ENCODE results near the gene C12orf60.

Gene C12orf60

DNA sequence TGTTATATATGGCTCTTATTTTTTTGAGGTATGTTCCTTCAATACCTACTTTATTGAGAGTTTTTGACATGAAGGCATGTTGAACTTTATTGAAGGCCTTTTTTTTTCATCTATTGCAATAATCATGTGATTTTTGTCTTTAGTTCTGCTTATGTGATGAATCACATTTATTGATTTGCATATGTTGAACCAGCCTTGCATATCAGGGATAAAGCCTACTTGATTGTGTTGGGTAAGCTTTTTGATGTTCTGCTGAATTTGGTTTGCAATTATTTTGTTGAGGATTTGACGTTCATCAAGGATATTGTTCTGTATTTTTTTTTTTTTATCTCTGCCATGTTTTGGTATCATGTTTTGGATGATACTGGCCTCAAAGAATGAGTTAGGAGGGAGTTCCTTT is 55.0 kb downstream of the C12orf60 start:
- H3K36me3 ChIP-seq (ENCODE audit: insufficient read depth, insufficient read length, low read length): no peaks in the 10 kb centered on the region
- H3K9me3 ChIP-seq (ENCODE audit: insufficient read depth, low read length): peaks cover 21% of the 10 kb centered on the region
- no peaks in the 10 kb centered on the region for H3K27me3 ChIP-seq (ENCODE audit: insufficient read depth, insufficient read length)
- H3K4me1 ChIP-seq (ENCODE audit: insufficient read depth, insufficient read length): no peaks in the 10 kb centered on the region
- no peak overlapping the region for H3K4me3 ChIP-seq (ENCODE audit: insufficient read length, low read depth)
- no peak overlapping the region for H3K9ac ChIP-seq (ENCODE audit: insufficient read length, low read depth)
- DNase-seq (ENCODE audit: low read depth, low spot score): no peak
- TF ChIP-seq ZNF274 (IDR thresholded peaks at IDR 0.05; ENCODE audit: low read depth, low read length): no peak
- no peak for TF ChIP-seq YY1 (IDR thresholded peaks at IDR 0.05; ENCODE audit: insufficient read depth, insufficient read length)
- TF ChIP-seq SUZ12 (IDR thresholded peaks at IDR 0.05; ENCODE audit: extremely low read depth, insufficient read depth, insufficient read length): no peak

DNA sequence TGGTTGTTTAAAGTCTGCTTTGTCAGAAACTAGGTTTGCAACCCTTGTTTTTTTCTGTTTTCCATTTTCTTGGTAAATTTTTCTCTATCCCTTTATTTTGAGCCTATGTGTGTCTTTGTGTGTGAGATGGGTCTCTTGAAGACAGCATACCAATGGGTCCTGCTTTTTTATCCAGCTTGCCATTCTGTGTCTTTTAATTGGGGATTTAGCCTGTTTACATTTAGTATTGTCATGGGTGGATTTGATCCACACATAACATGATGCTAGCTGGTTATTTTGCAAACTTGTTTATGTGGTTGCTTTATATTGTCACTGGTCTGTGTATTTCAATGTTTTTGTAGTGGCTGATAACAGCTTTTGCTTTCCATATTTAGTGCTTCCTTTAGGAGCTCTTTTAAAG is 57.0 kb downstream of the C12orf60 start:
- no peak for DNase-seq (ENCODE audit: low read depth, low spot score)
- H3K9me3 ChIP-seq (ENCODE audit: insufficient read depth, low read length): peaks cover 21% of the 10 kb centered on the region
- H3K9ac ChIP-seq (ENCODE audit: insufficient read length, low read depth): no peak overlapping the region
- H3K4me1 ChIP-seq (ENCODE audit: insufficient read depth, insufficient read length): no peaks in the 10 kb centered on the region
- no peaks in the 10 kb centered on the region for H3K36me3 ChIP-seq (ENCODE audit: insufficient read depth, insufficient read length, low read length)
- no peak for TF ChIP-seq YY1 (IDR thresholded peaks at IDR 0.05; ENCODE audit: insufficient read depth, insufficient read length)
- no peak for TF ChIP-seq SUZ12 (IDR thresholded peaks at IDR 0.05; ENCODE audit: extremely low read depth, insufficient read depth, insufficient read length)
- no peak for TF ChIP-seq ZNF274 (IDR thresholded peaks at IDR 0.05; ENCODE audit: low read depth, low read length)
- no peaks in the 10 kb centered on the region for H3K27me3 ChIP-seq (ENCODE audit: insufficient read depth, insufficient read length)
- no peak overlapping the region for H3K4me3 ChIP-seq (ENCODE audit: insufficient read length, low read depth)

DNA sequence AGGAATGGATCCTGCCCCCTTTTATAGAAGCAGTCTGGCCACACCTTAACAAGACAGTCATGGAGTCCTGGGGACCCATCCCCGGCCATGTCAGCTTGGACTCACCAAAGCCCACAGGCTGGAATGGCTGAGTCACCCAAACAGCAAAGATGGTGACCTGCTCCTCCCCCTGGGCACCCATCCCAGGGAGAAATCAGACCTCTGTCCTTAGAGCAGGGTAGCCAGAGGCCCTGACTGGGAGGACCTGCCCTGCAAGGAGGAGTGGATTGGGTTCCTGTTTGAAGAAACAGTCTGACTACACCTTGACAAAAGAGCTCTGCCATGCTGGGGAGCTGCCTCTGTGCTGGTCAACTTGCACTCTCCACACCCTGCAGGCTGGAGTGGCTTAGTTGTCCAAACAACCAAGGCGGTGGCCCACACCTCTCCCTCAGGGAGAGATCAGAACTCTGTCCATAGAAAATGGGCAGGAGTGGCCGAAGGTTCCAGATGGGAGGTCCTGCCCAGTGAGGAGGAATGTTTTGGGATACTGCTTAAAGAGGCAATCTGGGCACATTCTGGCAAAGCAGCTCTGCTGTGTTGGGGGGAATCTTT is 65.5 kb downstream of the C12orf60 start:
- Histone ChIP-seq H3K4me3 (ENCODE audit: insufficient read length, low read depth) (no peak overlapping the region), H3K4me1 (ENCODE audit: insufficient read depth, insufficient read length) (no peaks in the 10 kb centered on the region), H3K36me3 (ENCODE audit: insufficient read depth, insufficient read length, low read length) (no peaks in the 10 kb centered on the region), H3K9ac (ENCODE audit: insufficient read length, low read depth) (no peak overlapping the region), H3K27me3 (ENCODE audit: insufficient read depth, insufficient read length) (no peaks in the 10 kb centered on the region), H3K9me3 (ENCODE audit: insufficient read depth, low read length) (peaks cover 23% of the 10 kb centered on the region; the same call in 1 of the 2 replicates)
- TF ChIP-seq YY1 (IDR thresholded peaks at IDR 0.05; ENCODE audit: insufficient read depth, insufficient read length) (no peak), SUZ12 (IDR thresholded peaks at IDR 0.05; ENCODE audit: extremely low read depth, insufficient read depth, insufficient read length) (no peak), ZNF274 (IDR thresholded peaks at IDR 0.05; ENCODE audit: low read depth, low read length) (no peak)
- no peak for DNase-seq (ENCODE audit: low read depth, low spot score)

DNA sequence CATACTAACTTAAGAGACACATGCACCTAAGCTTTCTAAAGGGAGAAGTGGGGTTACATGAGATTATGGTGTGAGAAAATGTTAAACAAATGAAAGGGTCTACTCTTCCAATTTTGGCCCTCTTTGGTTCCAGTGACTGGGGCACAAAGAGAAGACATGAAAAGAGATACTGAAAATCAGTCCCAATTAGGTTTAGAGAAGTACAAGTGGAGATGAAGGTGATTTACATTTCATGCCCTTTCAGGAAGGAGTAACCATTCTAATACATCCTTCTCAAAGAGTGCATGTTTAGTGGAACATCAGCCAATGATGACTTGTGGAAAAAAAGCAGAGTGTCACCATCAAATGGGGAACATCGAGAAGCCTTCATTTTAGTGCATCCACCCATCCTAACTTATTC is 67.8 kb downstream of the C12orf60 start:
- no peaks in the 10 kb centered on the region for H3K27me3 ChIP-seq (ENCODE audit: insufficient read depth, insufficient read length)
- H3K9me3 ChIP-seq (ENCODE audit: insufficient read depth, low read length): peaks cover 23% of the 10 kb centered on the region; the same call in 1 of the 2 replicates
- no peaks in the 10 kb centered on the region for H3K4me1 ChIP-seq (ENCODE audit: insufficient read depth, insufficient read length)
- DNase-seq (ENCODE audit: low read depth, low spot score): no peak
- H3K36me3 ChIP-seq (ENCODE audit: insufficient read depth, insufficient read length, low read length): no peaks in the 10 kb centered on the region
- TF ChIP-seq SUZ12 (IDR thresholded peaks at IDR 0.05; ENCODE audit: extremely low read depth, insufficient read depth, insufficient read length) (no peak), YY1 (IDR thresholded peaks at IDR 0.05; ENCODE audit: insufficient read depth, insufficient read length) (no peak), ZNF274 (IDR thresholded peaks at IDR 0.05; ENCODE audit: low read depth, low read length) (no peak)
- H3K9ac ChIP-seq (ENCODE audit: insufficient read length, low read depth): no peak overlapping the region
- no peak overlapping the region for H3K4me3 ChIP-seq (ENCODE audit: insufficient read length, low read depth)

DNA sequence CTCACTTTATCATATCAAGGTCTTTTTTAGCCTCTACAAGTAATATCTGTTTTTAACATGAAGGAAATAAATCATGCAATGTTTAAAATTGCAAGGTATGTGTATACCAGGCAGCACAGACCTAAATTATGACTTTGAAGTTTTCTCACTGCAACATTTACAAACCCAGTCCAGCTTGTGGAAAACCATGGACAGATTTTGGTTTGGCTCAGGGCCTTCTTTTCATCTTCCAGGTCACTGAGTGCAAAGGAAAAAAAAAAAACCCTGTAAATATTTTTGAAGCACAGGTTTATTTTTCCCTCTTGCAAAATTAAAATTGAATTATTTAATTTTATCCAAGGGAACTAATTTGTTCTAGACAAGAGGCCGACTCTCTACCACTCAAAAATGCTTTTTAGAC is 68.4 kb downstream of the C12orf60 start:
- Histone ChIP-seq H3K27me3 (ENCODE audit: insufficient read depth, insufficient read length) (no peaks in the 10 kb centered on the region), H3K36me3 (ENCODE audit: insufficient read depth, insufficient read length, low read length) (no peaks in the 10 kb centered on the region), H3K9ac (ENCODE audit: insufficient read length, low read depth) (no peak overlapping the region), H3K4me1 (ENCODE audit: insufficient read depth, insufficient read length) (no peaks in the 10 kb centered on the region), H3K9me3 (ENCODE audit: insufficient read depth, low read length) (peaks cover 20% of the 10 kb centered on the region; the same call in 1 of the 2 replicates), H3K4me3 (ENCODE audit: insufficient read length, low read depth) (no peak overlapping the region)
- no peak for TF ChIP-seq ZNF274 (IDR thresholded peaks at IDR 0.05; ENCODE audit: low read depth, low read length)
- TF ChIP-seq SUZ12 (IDR thresholded peaks at IDR 0.05; ENCODE audit: extremely low read depth, insufficient read depth, insufficient read length): no peak
- TF ChIP-seq YY1 (IDR thresholded peaks at IDR 0.05; ENCODE audit: insufficient read depth, insufficient read length): no peak
- DNase-seq (ENCODE audit: low read depth, low spot score): no peak

DNA sequence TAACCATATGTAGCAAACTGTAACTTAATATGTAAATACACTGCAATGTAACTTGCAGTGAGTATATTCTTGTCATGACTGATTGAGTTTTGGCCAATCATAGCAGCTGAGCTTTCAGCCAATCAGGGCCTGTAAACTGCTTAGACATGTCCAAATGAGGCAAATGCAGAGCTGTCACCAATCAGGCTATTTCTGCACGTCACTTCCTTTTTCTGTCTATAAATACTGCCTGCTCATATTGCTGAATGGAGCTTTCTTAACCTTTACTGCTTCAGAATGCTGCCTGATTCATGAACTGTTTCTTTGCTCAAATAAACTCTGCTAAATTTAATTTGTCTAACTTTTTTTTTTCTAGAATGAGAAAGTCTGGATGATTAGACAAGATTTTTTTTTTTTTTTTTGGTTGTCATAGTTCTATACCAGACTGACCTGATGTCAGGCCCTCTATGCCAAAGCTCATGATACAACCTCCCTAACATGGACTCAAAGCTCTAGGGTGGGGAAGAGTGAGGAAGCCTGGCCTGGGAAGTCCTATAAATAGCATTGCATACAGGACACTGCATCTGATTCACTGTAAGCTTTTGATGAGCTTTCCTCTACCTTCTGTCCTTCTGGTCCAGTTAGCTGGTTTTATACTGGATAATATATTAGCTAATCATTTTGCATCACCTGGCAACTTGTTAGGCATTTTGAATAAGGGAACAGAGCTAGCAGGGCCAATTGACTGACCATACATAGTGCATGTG is 70.1 kb downstream of the C12orf60 start:
- Histone ChIP-seq H3K36me3 (ENCODE audit: insufficient read depth, insufficient read length, low read length) (no peaks in the 10 kb centered on the region), H3K4me1 (ENCODE audit: insufficient read depth, insufficient read length) (no peaks in the 10 kb centered on the region), H3K9ac (ENCODE audit: insufficient read length, low read depth) (no peak overlapping the region), H3K9me3 (ENCODE audit: insufficient read depth, low read length) (peaks cover 2% of the 10 kb centered on the region; the same call in 1 of the 2 replicates), H3K27me3 (ENCODE audit: insufficient read depth, insufficient read length) (no peaks in the 10 kb centered on the region), H3K4me3 (ENCODE audit: insufficient read length, low read depth) (no peak overlapping the region)
- DNase-seq (ENCODE audit: low read depth, low spot score): no peak
- TF ChIP-seq SUZ12 (IDR thresholded peaks at IDR 0.05; ENCODE audit: extremely low read depth, insufficient read depth, insufficient read length) (no peak), YY1 (IDR thresholded peaks at IDR 0.05; ENCODE audit: insufficient read depth, insufficient read length) (no peak), ZNF274 (IDR thresholded peaks at IDR 0.05; ENCODE audit: low read depth, low read length) (no peak)
